ENCODE data around the gene PI4KA.
"Not testable (repeated sequence)": the region's sequence is repeated elsewhere in the genome, so short reads cannot be mapped to it uniquely, and the experiment has no call there.

The PI4KA gene

DNA sequence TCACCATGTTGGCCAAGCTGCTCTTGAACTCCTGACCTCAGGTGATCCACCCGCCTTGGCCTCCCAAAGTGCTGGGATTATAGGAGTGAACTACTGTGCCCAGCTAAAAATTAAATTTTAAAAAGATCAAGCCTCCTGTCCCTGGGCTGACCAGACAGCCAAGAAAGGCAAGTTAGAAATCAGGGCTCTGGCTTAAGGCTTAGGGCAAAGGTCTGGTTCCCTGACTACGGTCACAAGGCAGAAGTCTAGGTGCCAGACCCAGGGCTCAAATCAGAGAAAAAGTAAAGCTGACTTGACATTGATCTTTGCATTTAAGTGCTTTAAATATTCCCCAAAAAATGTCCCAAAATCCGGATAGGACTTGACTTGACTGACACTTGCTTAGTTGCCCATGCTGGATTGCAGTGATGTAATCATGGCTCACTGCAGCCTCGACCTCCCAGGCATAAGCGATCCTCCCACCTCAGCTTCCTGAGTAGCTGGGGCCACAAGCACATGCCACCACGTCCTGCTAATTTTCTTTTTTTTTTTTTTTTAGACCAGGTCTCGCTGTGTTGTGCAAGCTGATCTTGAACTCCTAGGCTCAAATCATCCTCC lies 41.3 kb upstream of the PI4KA start:
- Histone ChIP-seq H3K27me3 (ENCODE audit: insufficient read depth, poor library complexity, severe bottlenecking) (no peaks in the 10 kb centered on the region), H3K27ac (replicated peaks) (no peak overlapping the region), H3K4me3 (replicated peaks; ENCODE audit: insufficient read depth, low read length) (no peak overlapping the region)
- TF ChIP-seq POLR2AphosphoS5 (IDR thresholded peaks at IDR 0.05; ENCODE audit: low read depth) (no peak), CTCF (IDR thresholded peaks at IDR 0.05; ENCODE audit: insufficient read depth, low read length) (no peak), GABPA (IDR thresholded peaks at IDR 0.05; ENCODE audit: low read depth) (no peak), REST (IDR thresholded peaks at IDR 0.05; ENCODE audit: insufficient replicate concordance, low read depth) (no peak), SPI1 (IDR thresholded peaks at IDR 0.05; ENCODE audit: borderline replicate concordance, low read depth) (no peak)
- DNase-seq (ENCODE audit: low read depth in 1 of 2, low spot score in 1 of 2): no peak

DNA sequence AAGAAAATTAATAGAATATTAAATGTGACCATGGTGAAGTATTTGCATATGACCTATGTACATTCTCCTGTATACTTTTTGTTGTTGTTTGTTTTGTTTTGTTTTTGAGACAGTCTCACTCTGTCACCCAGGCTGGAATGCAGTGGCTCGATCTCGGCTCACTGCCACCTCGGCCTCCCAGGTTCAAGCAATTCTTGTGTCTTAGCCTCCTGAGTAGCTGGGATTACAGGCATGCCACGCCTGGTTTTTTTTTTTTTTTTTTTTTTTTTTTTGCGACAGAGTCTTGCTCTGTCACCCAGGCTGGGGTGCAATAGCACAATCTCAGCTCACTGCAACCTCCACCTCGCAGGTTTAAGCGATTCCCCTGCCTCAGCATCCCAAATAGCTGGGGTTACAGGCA lies 39.1 kb upstream of the PI4KA start:
- H3K4me3 ChIP-seq (replicated peaks; ENCODE audit: insufficient read depth, low read length); DNase-seq (ENCODE audit: low read depth in 1 of 2, low spot score in 1 of 2); H3K27me3 ChIP-seq (ENCODE audit: insufficient read depth, poor library complexity, severe bottlenecking); H3K27ac ChIP-seq (replicated peaks): not testable (repeated sequence)

GRCh38 chr22:20890975-20891374 lies 32.4 kb upstream of the PI4KA start:
- H3K4me3 ChIP-seq (replicated peaks; ENCODE audit: insufficient read depth, low read length): no peak overlapping the region
- DNase-seq (ENCODE audit: low read depth in 1 of 2, low spot score in 1 of 2): no peak
- TF ChIP-seq CTCF (IDR thresholded peaks at IDR 0.05; ENCODE audit: insufficient read depth, low read length) (no peak), SPI1 (IDR thresholded peaks at IDR 0.05; ENCODE audit: borderline replicate concordance, low read depth) (no peak), POLR2AphosphoS5 (IDR thresholded peaks at IDR 0.05; ENCODE audit: low read depth) (no peak), GABPA (IDR thresholded peaks at IDR 0.05; ENCODE audit: low read depth) (no peak), REST (IDR thresholded peaks at IDR 0.05; ENCODE audit: insufficient replicate concordance, low read depth) (no peak)
- no peaks in the 10 kb centered on the region for H3K27me3 ChIP-seq (ENCODE audit: insufficient read depth, poor library complexity, severe bottlenecking)
- H3K27ac ChIP-seq (replicated peaks): no peak overlapping the region

DNA sequence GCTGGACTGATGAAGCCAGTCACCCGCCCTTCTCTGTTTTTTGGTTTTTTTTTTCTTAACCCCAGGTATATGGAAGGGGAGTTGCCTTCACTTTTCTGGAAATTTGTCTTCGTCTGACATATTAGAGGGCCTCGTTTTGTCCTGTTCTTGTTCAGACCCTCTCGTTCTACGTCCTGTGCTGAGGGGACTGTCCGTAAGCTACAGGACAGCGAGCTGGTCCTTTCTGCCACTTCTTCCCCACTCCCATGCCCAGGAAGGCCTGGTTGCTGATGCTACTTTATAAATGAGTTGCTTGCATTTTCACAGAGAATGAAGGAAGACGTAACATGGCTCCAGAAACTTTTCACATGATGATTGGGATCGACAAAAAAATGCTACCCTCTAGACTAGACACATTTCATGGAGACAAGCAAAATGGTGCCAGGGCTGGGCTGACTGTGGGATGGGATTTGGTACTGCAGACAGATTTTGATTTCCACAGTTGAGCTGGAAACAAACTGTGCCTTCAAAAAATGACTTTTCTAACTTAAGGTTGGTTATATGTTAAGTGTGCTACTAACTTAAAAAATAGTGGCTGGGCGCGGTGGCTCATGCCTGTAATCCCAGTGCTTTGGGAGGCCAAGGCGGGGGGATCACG lies 31.4 kb upstream of the PI4KA start:
- H3K4me3 ChIP-seq (replicated peaks; ENCODE audit: insufficient read depth, low read length): no peak overlapping the region
- no peak for DNase-seq (ENCODE audit: low read depth in 1 of 2, low spot score in 1 of 2)
- TF ChIP-seq REST (IDR thresholded peaks at IDR 0.05; ENCODE audit: insufficient replicate concordance, low read depth): no peak
- no peak for TF ChIP-seq CTCF (IDR thresholded peaks at IDR 0.05; ENCODE audit: insufficient read depth, low read length)
- no peak for TF ChIP-seq POLR2AphosphoS5 (IDR thresholded peaks at IDR 0.05; ENCODE audit: low read depth)
- TF ChIP-seq SPI1 (IDR thresholded peaks at IDR 0.05; ENCODE audit: borderline replicate concordance, low read depth): no peak
- TF ChIP-seq GABPA (IDR thresholded peaks at IDR 0.05; ENCODE audit: low read depth): no peak
- no peak overlapping the region for H3K27ac ChIP-seq (replicated peaks)
- H3K27me3 ChIP-seq (ENCODE audit: insufficient read depth, poor library complexity, severe bottlenecking): no peaks in the 10 kb centered on the region

Data from HL-60 (cell line).